ENCODE data around the gene CEMIP. TPM values are rescaled to one million over a fixed set of nuclear protein-coding genes. Genes with fewer than 3 reads are reported as not detected.

The CEMIP gene
- total RNA-seq, 1 donor from 2014 or later: not detected

- no peak overlapping the region for H3K27ac Mint-ChIP-seq
- peaks cover 2% of the 10 kb centered on the region for H3K9me3 Mint-ChIP-seq
- Histone ChIP-seq H3K9ac (no peak overlapping the region), H3K9me3 (ENCODE audit: low read depth) (no peaks in the 10 kb centered on the region), H3K4me3 (no peak overlapping the region), H3K27ac (no peak overlapping the region), H4K20me1 (ENCODE audit: low read depth) (no peaks in the 10 kb centered on the region), H3K4me1 (peaks cover 3% of the 10 kb centered on the region), H3K27me3 (no peaks in the 10 kb centered on the region), H2AFZ (replicated peaks) (no peak overlapping the region), H3F3A (ENCODE audit: low read depth) (no peaks in the 10 kb centered on the region), H3K36me3 (no peaks in the 10 kb centered on the region), H3K79me2 (ENCODE audit: low read depth) (no peaks in the 10 kb centered on the region), H3K4me2 (no peak overlapping the region)
- H3K27me3 Mint-ChIP-seq (ENCODE audit: insufficient read depth, low read depth): peaks cover 6% of the 10 kb centered on the region
- H3K4me3 Mint-ChIP-seq: no peak overlapping the region
- H3K4me1 Mint-ChIP-seq: peaks cover 11% of the 10 kb centered on the region
- TF ChIP-seq, protein P1, sequence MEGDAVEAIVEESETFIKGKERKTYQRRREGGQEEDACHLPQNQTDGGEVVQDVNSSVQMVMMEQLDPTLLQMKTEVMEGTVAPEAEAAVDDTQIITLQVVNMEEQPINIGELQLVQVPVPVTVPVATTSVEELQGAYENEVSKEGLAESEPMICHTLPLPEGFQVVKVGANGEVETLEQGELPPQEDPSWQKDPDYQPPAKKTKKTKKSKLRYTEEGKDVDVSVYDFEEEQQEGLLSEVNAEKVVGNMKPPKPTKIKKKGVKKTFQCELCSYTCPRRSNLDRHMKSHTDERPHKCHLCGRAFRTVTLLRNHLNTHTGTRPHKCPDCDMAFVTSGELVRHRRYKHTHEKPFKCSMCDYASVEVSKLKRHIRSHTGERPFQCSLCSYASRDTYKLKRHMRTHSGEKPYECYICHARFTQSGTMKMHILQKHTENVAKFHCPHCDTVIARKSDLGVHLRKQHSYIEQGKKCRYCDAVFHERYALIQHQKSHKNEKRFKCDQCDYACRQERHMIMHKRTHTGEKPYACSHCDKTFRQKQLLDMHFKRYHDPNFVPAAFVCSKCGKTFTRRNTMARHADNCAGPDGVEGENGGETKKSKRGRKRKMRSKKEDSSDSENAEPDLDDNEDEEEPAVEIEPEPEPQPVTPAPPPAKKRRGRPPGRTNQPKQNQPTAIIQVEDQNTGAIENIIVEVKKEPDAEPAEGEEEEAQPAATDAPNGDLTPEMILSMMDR (IDR thresholded peaks at IDR 0.05): no peak
- no peak for TF ChIP-seq EZH2 (IDR thresholded peaks at IDR 0.05)
- DNase-seq (ENCODE audit: low spot score): no peak
- H3K36me3 Mint-ChIP-seq: no peaks in the 10 kb centered on the region
Measured at GRCh38 chr15:80839764-80840130, 60.6 kb downstream of the CEMIP start.

DNA sequence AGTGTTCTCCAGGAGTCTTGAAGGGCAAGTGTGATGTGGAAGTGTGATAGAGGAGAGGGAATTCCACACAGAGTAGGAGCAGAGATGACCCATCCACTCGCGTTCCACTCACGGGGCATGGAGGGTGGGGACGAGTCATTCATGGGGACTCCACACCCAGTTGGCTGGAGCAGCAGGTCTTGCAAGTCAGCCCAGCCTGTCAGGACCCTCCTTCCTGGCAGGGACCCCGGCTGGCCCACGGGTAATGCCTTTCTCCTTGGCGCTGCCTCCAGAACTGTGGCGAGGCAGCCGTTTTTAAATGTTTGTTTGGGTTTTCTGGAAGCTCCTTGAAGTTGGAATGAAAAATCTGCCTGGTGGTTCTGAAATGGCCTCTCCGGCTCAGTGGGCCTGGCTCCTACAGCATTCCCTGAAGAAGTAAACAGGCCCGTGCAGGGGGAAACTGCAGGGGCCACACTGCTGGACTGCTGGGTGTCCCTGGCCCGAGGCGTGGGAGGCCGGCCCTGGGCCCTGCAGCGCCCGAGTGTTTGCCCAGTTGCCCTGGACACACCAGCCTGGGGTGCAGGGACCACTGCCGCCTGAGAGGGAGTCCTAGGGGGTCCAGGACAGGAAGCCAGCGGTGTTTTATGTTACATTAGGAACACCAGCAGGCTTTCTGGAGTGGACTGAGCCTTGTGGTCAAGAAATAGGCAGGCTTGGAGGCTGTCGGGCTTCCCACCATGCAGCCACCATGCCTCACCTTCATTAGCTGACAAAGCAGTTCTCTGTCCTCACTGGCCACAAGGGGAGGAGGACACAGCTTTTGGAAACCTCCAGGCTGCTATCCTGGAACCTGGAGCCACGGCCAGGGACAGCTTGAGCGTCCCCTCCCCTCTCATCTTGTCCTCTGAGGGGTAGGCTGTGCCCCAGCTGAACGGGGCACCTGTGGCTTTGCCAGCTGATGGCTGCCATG, 61.3 kb downstream of the CEMIP start:
- H3K36me3 ChIP-seq: no peaks in the 10 kb centered on the region
- H3K9me3 ChIP-seq (ENCODE audit: low read depth): no peaks in the 10 kb centered on the region
- H3K27me3 ChIP-seq: no peaks in the 10 kb centered on the region
- no peak overlapping the region for H3K4me3 Mint-ChIP-seq
- peaks cover 11% of the 10 kb centered on the region for H3K4me1 Mint-ChIP-seq
- no peak overlapping the region for H2AFZ ChIP-seq (replicated peaks)
- H3K9me3 Mint-ChIP-seq: peaks cover 2% of the 10 kb centered on the region
- no peak overlapping the region for H3K4me2 ChIP-seq
- peaks cover 8% of the 10 kb centered on the region for H3K27me3 Mint-ChIP-seq (ENCODE audit: insufficient read depth, low read depth)
- no peak for DNase-seq (ENCODE audit: low spot score)
- no peaks in the 10 kb centered on the region for H4K20me1 ChIP-seq (ENCODE audit: low read depth)
- no peak overlapping the region for H3K27ac ChIP-seq
- H3F3A ChIP-seq (ENCODE audit: low read depth): no peaks in the 10 kb centered on the region
- no peaks in the 10 kb centered on the region for H3K79me2 ChIP-seq (ENCODE audit: low read depth)
- H3K9ac ChIP-seq: no peak overlapping the region
- H3K4me3 ChIP-seq: no peak overlapping the region
- no peak overlapping the region for H3K27ac Mint-ChIP-seq
- TF ChIP-seq, protein P1 (IDR thresholded peaks at IDR 0.05): no peak
- TF ChIP-seq EZH2phosphoT487 (IDR thresholded peaks at IDR 0.05): no peak
- peaks cover 2% of the 10 kb centered on the region for H3K4me1 ChIP-seq
- no peaks in the 10 kb centered on the region for H3K36me3 Mint-ChIP-seq

- Mint-ChIP-seq H3K4me1 (peaks cover 11% of the 10 kb centered on the region), H3K4me3 (no peak overlapping the region), H3K9me3 (peaks cover 2% of the 10 kb centered on the region), H3K27ac (no peak overlapping the region), H3K27me3 (ENCODE audit: insufficient read depth, low read depth) (peaks cover 8% of the 10 kb centered on the region), H3K36me3 (no peaks in the 10 kb centered on the region)
- Histone ChIP-seq H3F3A (ENCODE audit: low read depth) (no peaks in the 10 kb centered on the region), H3K36me3 (no peaks in the 10 kb centered on the region), H3K9me3 (ENCODE audit: low read depth) (no peaks in the 10 kb centered on the region), H3K9ac (no peak overlapping the region), H3K4me1 (no peaks in the 10 kb centered on the region), H4K20me1 (ENCODE audit: low read depth) (no peaks in the 10 kb centered on the region), H3K27me3 (no peaks in the 10 kb centered on the region), H3K4me2 (no peak overlapping the region), H2AFZ (replicated peaks) (no peak overlapping the region), H3K79me2 (ENCODE audit: low read depth) (no peaks in the 10 kb centered on the region), H3K4me3 (no peak overlapping the region), H3K27ac (no peak overlapping the region)
- TF ChIP-seq EZH2 (IDR thresholded peaks at IDR 0.05): no peak
- TF ChIP-seq, protein P1 (IDR thresholded peaks at IDR 0.05): no peak
- no peak for TF ChIP-seq EZH2phosphoT487 (IDR thresholded peaks at IDR 0.05)
- no peak for DNase-seq (ENCODE audit: low spot score)
Measured at GRCh38 chr15:80841541-80841940, 62.4 kb downstream of the CEMIP start.

Data from neural progenitor cell (in vitro differentiated cells).